ENCODE measurements around the gene IL1RAPL2.
"Not testable (repeated sequence)": the region's sequence is repeated elsewhere in the genome, so short reads cannot be mapped to it uniquely, and the experiment has no call there.

DNA sequence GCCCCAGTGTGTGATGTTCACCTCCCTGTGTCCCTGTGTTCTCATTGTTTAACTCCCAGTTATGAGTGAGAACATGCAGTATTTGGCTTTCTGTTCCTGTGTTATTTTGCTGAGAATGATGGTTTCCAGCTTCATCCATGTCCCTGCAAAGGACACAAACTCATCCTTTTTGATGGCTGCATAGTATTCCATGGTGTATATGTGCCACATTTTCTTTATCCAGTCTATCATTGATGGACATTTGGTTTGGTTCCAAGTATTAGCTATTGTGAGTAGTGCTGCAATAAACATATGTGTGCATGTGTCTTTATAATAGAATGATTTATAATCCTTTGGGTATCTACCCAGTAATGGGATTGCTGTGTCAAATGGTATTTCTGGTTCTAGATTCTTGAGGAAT is 1239.7 kb downstream of the IL1RAPL2 start:
- TF ChIP-seq SUZ12 (IDR thresholded peaks at IDR 0.05; ENCODE audit: extremely low read depth, insufficient read depth, insufficient read length); ZNF274 (IDR thresholded peaks at IDR 0.05; ENCODE audit: low read depth, low read length); YY1 (IDR thresholded peaks at IDR 0.05; ENCODE audit: insufficient read depth, insufficient read length): not testable (repeated sequence)

Measured in NT2/D1 (cell line).